Kidney (tissue), 14 donors: ENCODE results near the gene CDC5L. TPM values are rescaled to one million over a fixed set of nuclear protein-coding genes. Genes with fewer than 3 reads are reported as not detected.

Source experiments
- DNase-seq, 5 donors: peaks; one replicate each; pipeline ENCODE4 v3.0.0-alpha.2; 2013 to 2020
- FAIRE-seq: peaks from 2 replicates; lab custom pipeline; 2012; peaks lifted over from hg19 to GRCh38; lab: Jason Lieb, UNC
- H3K27ac ChIP-seq, 2 donors: one replicate each; pipeline ENCODE4 v1.7.0; 2013; ENCODE audit warnings: low read depth in 2 of 2, low read length in 2 of 2, inconsistent platforms in 1 of 2
- H3K27me3 ChIP-seq: one replicate; pipeline ENCODE4 v1.7.1; 2013; ENCODE audit warnings: low read length, inconsistent platforms; ENCODE audit not compliant: control insufficient read depth, insufficient read depth
- H3K36me3 ChIP-seq, 3 donors: one replicate each; pipeline versions ENCODE4 v1.7.0 to v1.7.1; 2013; ENCODE audit warnings: low read length in 3 of 3, control low read depth in 1 of 3, inconsistent platforms in 1 of 3; ENCODE audit not compliant: insufficient read depth in 3 of 3, control insufficient read depth in 2 of 3
- H3K4me1 ChIP-seq, 3 donors: one replicate each; pipeline versions ENCODE4 v1.7.0 to v1.7.1; 2013; ENCODE audit warnings: low read length in 3 of 3, inconsistent platforms in 1 of 3, low read depth in 1 of 3; ENCODE audit not compliant: control insufficient read depth in 2 of 3, insufficient read depth in 2 of 3
- H3K4me3 ChIP-seq, 3 donors: one replicate each; pipeline versions ENCODE4 v1.7.0 to v1.8.1; 2013; ENCODE audit warnings: low read length in 3 of 3, control low read depth in 1 of 3, inconsistent platforms in 1 of 3
- H3K9ac ChIP-seq, 3 donors: one replicate each; pipeline versions ENCODE4 v1.7.0 to v1.7.1; 2013; ENCODE audit warnings: low read length in 3 of 3, control low read depth in 1 of 3, inconsistent platforms in 1 of 3
- H3K9me3 ChIP-seq, 3 donors: one replicate each; pipeline versions ENCODE4 v1.7.0 to v1.7.1; 2013; ENCODE audit warnings: low read length in 3 of 3, control low read depth in 1 of 3, inconsistent platforms in 1 of 3; ENCODE audit not compliant: control insufficient read depth in 2 of 3, insufficient read depth in 1 of 3
- CTCF ChIP-seq: IDR thresholded peaks from 3 replicates; pipeline ENCODE4 v1.5.1; 2012; ENCODE audit warnings: mild to moderate bottlenecking, moderate library complexity, borderline replicate concordance; ENCODE audit not compliant: insufficient read depth; ENCODE audit errors: extremely low read depth
- intact Hi-C: fragments of 100-400 bp; cut with DNase I; formaldehyde crosslinking; loops from one replicate; pipeline ENCODE4 v1.11.1; 2022
- polyA plus RNA-seq: library from polyadenylated mRNA; stranded (reverse); fragments of 350-450 nt; fragmentation: Illumina TruSeq; extraction: RNeasy Lipid Tissue Mini Kit (QIAGEN cat#74804); gene quantifications from one replicate; pipeline ENCODE4 v1.2.3, GENCODE V29; 2014; ENCODE audit warnings: low read depth, low replicate concordance; ENCODE audit not compliant: insufficient read depth
- total RNA-seq: library from RNA; stranded (reverse); fragmentation: NEBNext Ultra II Directional; extraction: Animal tissue kit (Norgen Biotek cat#: 25700); gene quantifications from one replicate; pipeline ENCODE4 v1.2.1, GENCODE V29; 2021
- donor health status: control.
- donor health status: control.
- donor health status: control.
- donor health status: control.
- donor health status: control.
- donor health status: DM: yes; HTN: yes; CAD: no.
- donor health status: Normal renal cell carcinoma (clear cell type).

Gene CDC5L
- total and polyA plus RNA-seq, 2 donors from 2014 or later = 7.6 to 17.6 TPM

GRCh38 chr6:44439270-44440045 is 52.0 kb downstream of the CDC5L start:
- peaks cover 0 to 3% (median 0%) of the 10 kb centered on the region in 3 donors for H3K9me3 ChIP-seq
- intact Hi-C loops = no loop called here
- FAIRE-seq = no peak
- DNase-seq = no peak
- H3K36me3 ChIP-seq = peaks cover 0 to 3% (median 2%) of the 10 kb centered on the region in 3 donors
- no peak for TF ChIP-seq CTCF
- H3K27ac ChIP-seq = no peak overlapping the region
- H3K4me1 ChIP-seq = no peaks in the 10 kb centered on the region
- H3K4me3 ChIP-seq = no peak overlapping the region
- no peaks in the 10 kb centered on the region for H3K27me3 ChIP-seq
- no peak overlapping the region for H3K9ac ChIP-seq

GRCh38 chr6:44441091-44441855 is 53.8 kb downstream of the CDC5L start:
- H3K27ac ChIP-seq = no peak overlapping the region
- no peak overlapping the region for H3K9ac ChIP-seq
- TF ChIP-seq CTCF = no peak
- no peak overlapping the region for H3K4me3 ChIP-seq
- DNase-seq (no peak), FAIRE-seq (no peak)
- peaks cover 2 to 7% (median 3%) of the 10 kb centered on the region in 3 donors for H3K36me3 ChIP-seq
- peaks cover 0 to 3% (median 0%) of the 10 kb centered on the region in 3 donors for H3K9me3 ChIP-seq
- H3K27me3 ChIP-seq = no peaks in the 10 kb centered on the region
- intact Hi-C loops = no loop called here
- no peaks in the 10 kb centered on the region for H3K4me1 ChIP-seq

- Histone ChIP-seq H3K9ac (no peak overlapping the region), H3K9me3 (peaks cover 0 to 3% (median 0%) of the 10 kb centered on the region in 3 donors), H3K4me1 (no peaks in the 10 kb centered on the region), H3K27me3 (no peaks in the 10 kb centered on the region), H3K36me3 (peaks cover 2 to 14% (median 3%) of the 10 kb centered on the region in 3 donors), H3K27ac (no peak overlapping the region), H3K4me3 (no peak overlapping the region)
- FAIRE-seq (no peak), DNase-seq (no peak)
- no peak for TF ChIP-seq CTCF
- intact Hi-C loops = no loop called here
These were observed 54.7 kb downstream of the CDC5L start for GRCh38 chr6:44442236-44442635.
